Measurements from ENCODE around the gene ZCCHC8.
A peak's percentile ranks its signal among the peaks of the same experiment; 100 is the strongest.

ZCCHC8 gene

GRCh38 chr12:122500685-122501488, at the start of gene ZCCHC8:
ZCCHC8 (minus strand) TSS chr12:122500932; CDS start chr12:122500840, 92 bp downstream.
- peak within 1 kb of the TSS; percentile 98 for H3K27ac ChIP-seq
- peak; percentile 93 for DNase-seq (ENCODE audit: low read depth, low spot score)

GRCh38 chr12:122547330-122547729, 46.6 kb upstream of the ZCCHC8 start:
- no peak for DNase-seq (ENCODE audit: low read depth, low spot score)
- H3K27ac ChIP-seq = no peak overlapping the region

GRCh38 chr12:122545855-122546254, 45.1 kb upstream of the ZCCHC8 start:
- no peak overlapping the region for H3K27ac ChIP-seq
- no peak for DNase-seq (ENCODE audit: low read depth, low spot score)

GRCh38 chr12:122544537-122544936, 43.8 kb upstream of the ZCCHC8 start:
- no peak overlapping the region for H3K27ac ChIP-seq
- no peak for DNase-seq (ENCODE audit: low read depth, low spot score)

- H3K27ac ChIP-seq = no peak overlapping the region
These were observed 37.8 kb upstream of the ZCCHC8 start for GRCh38 chr12:122538496-122538895.

GRCh38 chr12:122537021-122537420, 36.3 kb upstream of the ZCCHC8 start:
- no peak overlapping the region for H3K27ac ChIP-seq
- no peak for DNase-seq (ENCODE audit: low read depth, low spot score)

More at GRCh38 chr12:122538496-122538895, 37.8 kb upstream of the ZCCHC8 start:
- no peak for DNase-seq (ENCODE audit: low read depth, low spot score)

- no peak for DNase-seq (ENCODE audit: low read depth, low spot score)
- H3K27ac ChIP-seq = no peak overlapping the region
These were observed 33.1 kb upstream of the ZCCHC8 start for GRCh38 chr12:122533856-122534255.

GRCh38 chr12:122528992-122529391, 28.3 kb upstream of the ZCCHC8 start:
- no peak for DNase-seq (ENCODE audit: low read depth, low spot score)
- H3K27ac ChIP-seq = no peak overlapping the region

- DNase-seq (ENCODE audit: low read depth, low spot score) = no peak
- H3K27ac ChIP-seq = no peak overlapping the region
These were observed 27.9 kb upstream of the ZCCHC8 start for GRCh38 chr12:122528582-122528981.

- no peak for DNase-seq (ENCODE audit: low read depth, low spot score)
- peak overlapping the region; percentile 93 for H3K27ac ChIP-seq
These were observed 26.8 kb upstream of the ZCCHC8 start for GRCh38 chr12:122527478-122527944.

- DNase-seq (ENCODE audit: low read depth, low spot score) = peak; percentile 97
- peak within 1 kb of the TSS; percentile 93 for H3K27ac ChIP-seq
These were observed 26.1 kb upstream of the ZCCHC8 start, which contains the start of the genes KNTC1 and RSRC2 for GRCh38 chr12:122526683-122527477. KNTC1 (plus strand) TSS chr12:122527249; CDS start chr12:122530064, 2,815 bp downstream. RSRC2 (minus strand) TSS chr12:122526936; CDS start chr12:122526853, 83 bp downstream.

GRCh38 chr12:122523846-122524718, 23.4 kb upstream of the ZCCHC8 start:
- peak overlapping the region; percentile 93 for H3K27ac ChIP-seq
- no peak for DNase-seq (ENCODE audit: low read depth, low spot score)

GRCh38 chr12:122523280-122523679, 22.5 kb upstream of the ZCCHC8 start:
- peak overlapping the region; percentile 0 for H3K27ac ChIP-seq
- no peak for DNase-seq (ENCODE audit: low read depth, low spot score)

- no peak overlapping the region for H3K27ac ChIP-seq
- no peak for DNase-seq (ENCODE audit: low read depth, low spot score)
These were observed 19.9 kb upstream of the ZCCHC8 start for GRCh38 chr12:122520676-122521075.

- H3K27ac ChIP-seq = peak overlapping the region; percentile 5
- DNase-seq (ENCODE audit: low read depth, low spot score) = no peak
These were observed 18.7 kb upstream of the ZCCHC8 start for GRCh38 chr12:122519418-122519817.

- no peak for DNase-seq (ENCODE audit: low read depth, low spot score)
- H3K27ac ChIP-seq = peak overlapping the region; percentile 5
These were observed 18.2 kb upstream of the ZCCHC8 start for GRCh38 chr12:122518908-122519307.

GRCh38 chr12:122517877-122518276, 17.1 kb upstream of the ZCCHC8 start:
- DNase-seq (ENCODE audit: low read depth, low spot score) = no peak
- no peak overlapping the region for H3K27ac ChIP-seq

GRCh38 chr12:122516544-122517361, 16.0 kb upstream of the ZCCHC8 start:
- H3K27ac ChIP-seq = no peak overlapping the region
- no peak for DNase-seq (ENCODE audit: low read depth, low spot score)

- H3K27ac ChIP-seq = no peak overlapping the region
- DNase-seq (ENCODE audit: low read depth, low spot score) = no peak
These were observed 14.5 kb upstream of the ZCCHC8 start for GRCh38 chr12:122515275-122515674.
